Nephron progenitor cell (in vitro differentiated cells): ENCODE results near the gene KCTD1.

Experiments
- DNase-seq: peaks from one replicate; pipeline ENCODE4 v3.0.0; 2021
- H3K27ac Mint-ChIP-seq: 2 replicates; pipeline ENCODE4 v1.8.0; 2021; ENCODE audit warnings: mild to moderate bottlenecking, moderate library complexity, mixed read lengths
- H3K27me3 Mint-ChIP-seq: 2 replicates; pipeline ENCODE4 v1.8.0; 2021; ENCODE audit warnings: mild to moderate bottlenecking, low read depth, mixed read lengths; ENCODE audit not compliant: poor library complexity
- H3K36me3 Mint-ChIP-seq: 2 replicates; pipeline ENCODE4 v1.8.0; 2021; ENCODE audit warnings: low read depth, mixed read lengths
- H3K4me1 Mint-ChIP-seq: 2 replicates; pipeline ENCODE4 v1.8.0; 2021; ENCODE audit warnings: mixed read lengths
- H3K4me3 Mint-ChIP-seq: 2 replicates; pipeline ENCODE4 v1.8.0; 2021; ENCODE audit warnings: mild to moderate bottlenecking, moderate library complexity, mixed read lengths
- H3K9me3 Mint-ChIP-seq: 2 replicates; pipeline ENCODE4 v1.8.0; 2021; ENCODE audit warnings: mild to moderate bottlenecking, moderate library complexity, mixed read lengths
- TF ChIP-seq, protein P1 (sequence below): fragments of 200-600 bp; sonication (generic); IDR thresholded peaks from 2 replicates; pipeline ENCODE4 v1.5.0; 2021; ENCODE audit warnings: antibody characterized with exemption

KCTD1 gene

DNA sequence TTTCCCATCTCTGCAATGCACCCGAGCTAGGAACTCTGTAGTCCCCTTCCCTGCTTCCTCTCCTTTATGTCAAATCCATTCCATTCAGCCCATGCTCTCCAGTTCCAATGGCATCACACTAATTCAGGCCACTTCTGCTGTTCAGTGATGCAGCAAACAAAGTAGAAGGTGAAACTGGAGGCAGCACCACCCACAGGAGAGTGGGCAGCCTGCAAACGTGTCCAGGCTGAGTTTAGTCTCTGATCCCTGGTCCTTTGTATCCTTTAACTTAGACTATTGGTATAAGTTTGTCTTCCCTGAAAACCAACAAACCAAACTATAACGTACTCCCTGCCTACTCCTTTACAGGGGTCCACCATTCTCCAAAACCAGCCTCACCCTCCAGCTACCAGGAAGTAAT lies 14.7 kb upstream of the KCTD1 start:
- TF ChIP-seq, protein P1, sequence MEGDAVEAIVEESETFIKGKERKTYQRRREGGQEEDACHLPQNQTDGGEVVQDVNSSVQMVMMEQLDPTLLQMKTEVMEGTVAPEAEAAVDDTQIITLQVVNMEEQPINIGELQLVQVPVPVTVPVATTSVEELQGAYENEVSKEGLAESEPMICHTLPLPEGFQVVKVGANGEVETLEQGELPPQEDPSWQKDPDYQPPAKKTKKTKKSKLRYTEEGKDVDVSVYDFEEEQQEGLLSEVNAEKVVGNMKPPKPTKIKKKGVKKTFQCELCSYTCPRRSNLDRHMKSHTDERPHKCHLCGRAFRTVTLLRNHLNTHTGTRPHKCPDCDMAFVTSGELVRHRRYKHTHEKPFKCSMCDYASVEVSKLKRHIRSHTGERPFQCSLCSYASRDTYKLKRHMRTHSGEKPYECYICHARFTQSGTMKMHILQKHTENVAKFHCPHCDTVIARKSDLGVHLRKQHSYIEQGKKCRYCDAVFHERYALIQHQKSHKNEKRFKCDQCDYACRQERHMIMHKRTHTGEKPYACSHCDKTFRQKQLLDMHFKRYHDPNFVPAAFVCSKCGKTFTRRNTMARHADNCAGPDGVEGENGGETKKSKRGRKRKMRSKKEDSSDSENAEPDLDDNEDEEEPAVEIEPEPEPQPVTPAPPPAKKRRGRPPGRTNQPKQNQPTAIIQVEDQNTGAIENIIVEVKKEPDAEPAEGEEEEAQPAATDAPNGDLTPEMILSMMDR: no peak
- Mint-ChIP-seq H3K27ac (no peak overlapping the region), H3K4me3 (no peak overlapping the region), H3K4me1 (peaks cover 61% of the 10 kb centered on the region), H3K27me3 (peaks cover 6% of the 10 kb centered on the region), H3K9me3 (peaks cover 22% of the 10 kb centered on the region), H3K36me3 (peaks cover 15% of the 10 kb centered on the region)
- DNase-seq: no peak

DNA sequence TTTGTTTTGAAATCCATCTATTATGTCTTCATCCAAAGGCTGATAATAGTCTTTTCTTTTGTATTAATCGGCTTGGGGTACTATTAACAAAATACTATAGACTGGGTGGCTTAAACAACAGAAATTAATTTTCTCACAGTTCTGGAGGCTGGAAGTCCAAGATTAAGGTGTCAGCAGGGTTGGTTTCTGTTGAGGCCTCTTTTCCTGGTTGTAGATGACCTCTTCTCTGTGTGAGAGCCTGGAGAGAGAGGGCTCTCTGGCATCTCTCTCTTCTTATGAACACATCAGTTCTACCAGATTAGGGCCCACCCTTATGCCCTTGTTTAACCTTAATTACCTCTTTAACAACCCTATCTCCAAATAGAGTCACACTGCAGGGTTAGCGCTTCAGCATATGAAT lies 14.2 kb upstream of the KCTD1 start:
- H3K27me3 Mint-ChIP-seq: peaks cover 6% of the 10 kb centered on the region
- no peak overlapping the region for H3K27ac Mint-ChIP-seq
- peaks cover 17% of the 10 kb centered on the region for H3K36me3 Mint-ChIP-seq
- DNase-seq: no peak
- peaks cover 24% of the 10 kb centered on the region for H3K9me3 Mint-ChIP-seq
- TF ChIP-seq, protein P1: no peak
- H3K4me3 Mint-ChIP-seq: no peak overlapping the region
- H3K4me1 Mint-ChIP-seq: peaks cover 61% of the 10 kb centered on the region

DNA sequence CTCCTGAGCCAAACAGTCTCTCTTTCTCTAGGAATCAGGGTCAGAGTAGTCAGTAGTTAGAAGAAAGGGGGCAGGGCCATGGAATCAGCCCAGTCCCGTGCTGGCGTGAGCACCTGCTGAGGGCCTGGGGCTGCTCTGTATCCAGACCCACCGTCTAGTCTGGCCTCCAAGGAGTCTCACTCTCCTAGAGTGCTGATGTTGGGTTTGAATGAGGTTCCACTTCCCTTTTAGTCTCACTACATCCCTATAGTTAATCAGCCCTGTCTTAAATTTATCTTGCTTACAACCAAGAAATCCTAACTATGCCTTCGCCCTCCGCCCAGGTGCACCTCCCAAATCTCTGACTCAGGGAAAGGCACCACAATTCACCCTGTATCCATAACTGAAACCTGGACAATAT lies 13.4 kb upstream of the KCTD1 start:
- H3K4me3 Mint-ChIP-seq: no peak overlapping the region
- H3K27me3 Mint-ChIP-seq: peaks cover 6% of the 10 kb centered on the region
- no peak for DNase-seq
- H3K36me3 Mint-ChIP-seq: peaks cover 17% of the 10 kb centered on the region
- no peak overlapping the region for H3K27ac Mint-ChIP-seq
- H3K4me1 Mint-ChIP-seq: peaks cover 64% of the 10 kb centered on the region
- peaks cover 24% of the 10 kb centered on the region for H3K9me3 Mint-ChIP-seq
- TF ChIP-seq, protein P1: no peak

DNA sequence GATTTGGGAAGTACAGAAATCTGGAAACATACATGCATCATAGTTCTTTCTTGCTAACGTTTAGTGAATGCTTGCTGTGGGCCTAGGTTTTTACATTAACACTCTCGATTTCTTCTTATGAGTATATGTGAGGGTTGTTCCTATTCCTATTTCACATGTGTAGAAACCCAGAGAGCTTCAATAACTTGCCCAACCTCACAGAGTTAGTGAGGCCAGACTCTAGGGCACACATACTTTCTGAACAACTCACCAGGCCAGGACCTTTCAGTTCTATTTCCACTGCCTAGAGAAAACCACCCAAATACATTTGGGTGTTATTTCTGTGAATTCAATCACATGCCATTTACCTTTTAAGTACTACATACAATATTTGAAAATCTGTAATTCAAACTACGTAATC lies 8.2 kb upstream of the KCTD1 start:
- TF ChIP-seq, protein P1: no peak
- peaks cover 11% of the 10 kb centered on the region for H3K9me3 Mint-ChIP-seq
- no peak for DNase-seq
- peaks cover 16% of the 10 kb centered on the region for H3K27me3 Mint-ChIP-seq
- H3K36me3 Mint-ChIP-seq: peaks cover 6% of the 10 kb centered on the region
- peaks cover 82% of the 10 kb centered on the region for H3K4me1 Mint-ChIP-seq
- peak overlapping the region; percentile 68 for H3K27ac Mint-ChIP-seq
- peak overlapping the region; percentile 26 for H3K4me3 Mint-ChIP-seq

DNA sequence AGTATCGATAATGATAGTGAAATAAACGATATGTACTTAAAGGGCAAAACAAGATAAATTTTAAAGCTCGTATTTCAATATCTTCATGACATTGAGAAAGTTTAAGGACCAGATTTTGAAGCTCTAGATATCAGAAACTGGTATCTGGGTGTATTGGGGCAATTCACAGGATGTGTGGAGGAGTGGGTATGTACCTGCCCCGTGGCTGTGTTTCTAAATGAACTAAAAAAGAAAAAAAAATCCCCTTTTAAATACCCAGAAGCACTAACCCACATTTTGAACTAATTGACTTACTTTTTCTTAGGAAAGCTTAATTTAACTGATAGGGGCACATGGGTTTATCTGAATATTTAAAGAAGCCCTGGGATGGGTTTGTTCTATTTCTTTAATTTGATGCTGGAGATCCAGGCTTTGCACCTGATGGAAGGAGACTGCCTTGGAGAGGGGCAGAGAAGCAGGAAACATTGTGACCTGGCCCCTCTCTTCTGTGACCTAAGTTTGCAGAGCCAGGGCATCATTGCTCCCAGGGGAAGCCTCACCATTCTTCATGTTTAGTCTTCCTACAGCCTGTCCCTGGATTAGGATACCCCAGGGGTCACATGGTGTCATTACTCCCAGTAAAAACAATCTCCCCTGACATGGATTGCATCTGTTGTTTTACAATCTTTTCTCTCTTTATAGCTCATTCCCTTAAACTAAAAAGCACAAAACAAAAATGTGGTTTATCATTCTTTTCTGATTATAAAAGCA lies 7.6 kb upstream of the KCTD1 start:
- H3K27me3 Mint-ChIP-seq: peaks cover 21% of the 10 kb centered on the region
- H3K4me1 Mint-ChIP-seq: peaks cover 88% of the 10 kb centered on the region
- peaks cover 11% of the 10 kb centered on the region for H3K9me3 Mint-ChIP-seq
- peak overlapping the region; percentile 44 for H3K4me3 Mint-ChIP-seq
- peak; percentile 63 for DNase-seq
- peak overlapping the region; percentile 71 for H3K27ac Mint-ChIP-seq
- peaks cover 6% of the 10 kb centered on the region for H3K36me3 Mint-ChIP-seq
- TF ChIP-seq, protein P1: no peak

DNA sequence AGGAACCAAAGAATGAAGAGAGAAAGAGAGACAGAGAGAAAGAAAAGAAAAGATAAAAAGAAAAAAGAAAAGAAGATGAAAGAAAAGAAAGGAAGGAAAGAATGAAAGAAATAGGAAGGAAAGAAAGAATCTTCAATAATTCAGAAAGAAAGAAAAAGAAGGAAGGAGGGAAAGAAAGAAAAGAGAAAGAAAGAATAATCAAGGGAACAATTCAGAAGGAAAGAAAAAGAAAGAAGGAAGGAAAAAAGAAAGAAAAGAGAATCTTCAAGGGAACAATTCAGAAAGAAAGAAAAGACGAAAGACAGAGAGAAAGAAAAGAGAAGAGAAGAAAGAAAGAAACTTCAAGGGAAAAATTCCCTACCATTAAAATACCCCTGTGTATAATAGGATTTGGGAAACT lies 5.6 kb upstream of the KCTD1 start:
- TF ChIP-seq, protein P1: no peak
- peaks cover 11% of the 10 kb centered on the region for H3K9me3 Mint-ChIP-seq
- no peak overlapping the region for H3K27ac Mint-ChIP-seq
- peaks cover 79% of the 10 kb centered on the region for H3K4me1 Mint-ChIP-seq
- H3K4me3 Mint-ChIP-seq: peak overlapping the region; percentile 6
- H3K27me3 Mint-ChIP-seq: peaks cover 25% of the 10 kb centered on the region
- no peak for DNase-seq
- H3K36me3 Mint-ChIP-seq: peaks cover 6% of the 10 kb centered on the region
